Astrocyte (in vitro differentiated cells and primary cell): Measurements from ENCODE around the gene RAPGEF5.

Source experiments
- EZH2 ChIP-seq: IDR thresholded peaks from 2 replicates; pipeline ENCODE4 v1.6.1; 2012; ENCODE audit warnings: mild to moderate bottlenecking, low read length, inconsistent platforms; ENCODE audit not compliant: insufficient read depth
- TF ChIP-seq, protein P1 (sequence below): IDR thresholded peaks from 2 replicates; pipeline ENCODE4 v1.5.1; 2011; ENCODE audit warnings: low read depth, mild to moderate bottlenecking, inconsistent platforms, low read length, moderate library complexity; ENCODE audit not compliant: insufficient read depth

DNA sequence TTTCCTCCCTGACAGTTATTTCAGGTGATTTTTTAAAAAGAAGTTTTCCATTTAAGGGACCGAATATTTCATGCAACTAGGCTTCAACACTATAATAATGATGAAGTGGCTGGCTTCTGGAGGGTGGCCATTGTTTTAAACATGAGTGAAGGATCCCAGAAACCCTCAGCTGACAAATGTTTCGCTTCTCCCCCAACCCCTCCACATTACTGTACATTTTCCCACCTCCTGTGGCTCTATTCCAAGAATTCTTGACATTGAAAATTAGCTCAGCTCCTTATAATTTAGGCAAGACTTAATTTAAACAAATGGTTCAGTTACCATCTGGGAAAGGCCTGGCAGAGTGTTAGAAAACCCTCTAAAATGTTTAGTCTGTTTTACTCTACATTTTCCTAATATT is 281.4 kb downstream of the RAPGEF5 start:
- TF ChIP-seq, protein P1, sequence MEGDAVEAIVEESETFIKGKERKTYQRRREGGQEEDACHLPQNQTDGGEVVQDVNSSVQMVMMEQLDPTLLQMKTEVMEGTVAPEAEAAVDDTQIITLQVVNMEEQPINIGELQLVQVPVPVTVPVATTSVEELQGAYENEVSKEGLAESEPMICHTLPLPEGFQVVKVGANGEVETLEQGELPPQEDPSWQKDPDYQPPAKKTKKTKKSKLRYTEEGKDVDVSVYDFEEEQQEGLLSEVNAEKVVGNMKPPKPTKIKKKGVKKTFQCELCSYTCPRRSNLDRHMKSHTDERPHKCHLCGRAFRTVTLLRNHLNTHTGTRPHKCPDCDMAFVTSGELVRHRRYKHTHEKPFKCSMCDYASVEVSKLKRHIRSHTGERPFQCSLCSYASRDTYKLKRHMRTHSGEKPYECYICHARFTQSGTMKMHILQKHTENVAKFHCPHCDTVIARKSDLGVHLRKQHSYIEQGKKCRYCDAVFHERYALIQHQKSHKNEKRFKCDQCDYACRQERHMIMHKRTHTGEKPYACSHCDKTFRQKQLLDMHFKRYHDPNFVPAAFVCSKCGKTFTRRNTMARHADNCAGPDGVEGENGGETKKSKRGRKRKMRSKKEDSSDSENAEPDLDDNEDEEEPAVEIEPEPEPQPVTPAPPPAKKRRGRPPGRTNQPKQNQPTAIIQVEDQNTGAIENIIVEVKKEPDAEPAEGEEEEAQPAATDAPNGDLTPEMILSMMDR, result no peak
- no peak for TF ChIP-seq EZH2
